IMR-90 (cell line): Measurements from ENCODE around the gene CYFIP2. TPM values are rescaled to one million over a fixed set of nuclear protein-coding genes. Genes with fewer than 3 reads are reported as not detected.

Experiments
- ATAC-seq: fragments of 200-7000 bp; cut with Tn5 transposase; 2 replicates; pipeline ENCODE4 v1.9.1; 2020; ENCODE audit warnings: low read depth, mild to moderate bottlenecking, moderate library complexity
- BruUV-seq: library from RNA; stranded (reverse); fragments of 400-500 nt; replicated peaks from 2 replicates; lab custom pipeline; 2021; lab: Mats Ljungman, UMichigan
- CTCF ChIA-PET: fragments of 300-600 bp; formaldehyde crosslinking; extraction: SDS; loops from one replicate; lab custom pipeline; 2021; ENCODE audit warnings: antibody characterized with exemption; lab: Yijun Ruan, JAX
- POLR2A ChIA-PET: fragments of 300-600 bp; sonication (Branson Sonifier 250); formaldehyde crosslinking; loops from one replicate; lab custom pipeline; 2022; ENCODE audit warnings: antibody characterized with exemption; ENCODE audit not compliant: unreplicated experiment; lab: Charles Lee
- DNase-seq: peaks from one replicate; pipeline ENCODE4 v3.0.0; 2013
- H2AFZ ChIP-seq: replicated peaks from 2 replicates; pipeline ENCODE3; 2013; ENCODE audit warnings: low read length, mild to moderate bottlenecking; ENCODE audit not compliant: poor library complexity
- H2AK5ac ChIP-seq: 2 replicates; pipeline ENCODE4 v1.6.1; 2013; ENCODE audit warnings: low read depth, low read length, inconsistent platforms
- H2AK9ac ChIP-seq: replicated peaks from 2 replicates; pipeline ENCODE3; 2013; ENCODE audit warnings: mild to moderate bottlenecking, low read depth, low read length, moderate library complexity; ENCODE audit not compliant: poor library complexity
- H2BK120ac ChIP-seq: 2 replicates; pipeline ENCODE4 v1.6.1; 2013; ENCODE audit warnings: low read depth, low read length, inconsistent platforms
- H2BK15ac ChIP-seq: 3 replicates; pipeline ENCODE4 v1.6.1; 2013; ENCODE audit warnings: low read depth, low read length, inconsistent platforms
- H2BK20ac ChIP-seq: 2 replicates; pipeline ENCODE4 v1.6.1; 2013; ENCODE audit warnings: low read depth, mild to moderate bottlenecking, inconsistent platforms, low read length, moderate library complexity
- H2BK5ac ChIP-seq: 2 replicates; pipeline ENCODE4 v1.6.1; 2013; ENCODE audit warnings: mild to moderate bottlenecking, low read depth, low read length, inconsistent platforms; ENCODE audit not compliant: poor library complexity, severe bottlenecking
- H3K14ac ChIP-seq: replicated peaks from 2 replicates; pipeline ENCODE4 v1.6.1; 2013; ENCODE audit warnings: low read depth, low read length, inconsistent platforms
- H3K18ac ChIP-seq: 2 replicates; pipeline ENCODE4 v1.6.1; 2013; ENCODE audit warnings: low read depth, low read length, control low read depth
- H3K23ac ChIP-seq: 2 replicates; pipeline ENCODE4 v1.6.1; 2013; ENCODE audit warnings: low read depth, low read length, inconsistent platforms
- H3K27ac ChIP-seq: 2 replicates; pipeline ENCODE4 v1.5.1; 2013; ENCODE audit warnings: mild to moderate bottlenecking, control low read depth, low read length; ENCODE audit not compliant: insufficient read depth
- H3K27me3 ChIP-seq: 2 replicates; pipeline ENCODE4 v1.6.1; 2013; ENCODE audit warnings: low read length; ENCODE audit not compliant: control insufficient read depth, insufficient read depth
- H3K36me3 ChIP-seq: 2 replicates; pipeline ENCODE4 v1.6.1; 2013; ENCODE audit warnings: low read length, mixed read lengths; ENCODE audit not compliant: control insufficient read depth, insufficient read depth
- H3K4ac ChIP-seq: 2 replicates; pipeline ENCODE4 v1.6.1; 2013; ENCODE audit warnings: low read depth, low read length, inconsistent platforms
- H3K4me1 ChIP-seq: 2 replicates; pipeline ENCODE4 v1.6.1; 2013; ENCODE audit warnings: low read length, mixed read lengths; ENCODE audit not compliant: control insufficient read depth, insufficient read depth
- H3K4me2 ChIP-seq: 2 replicates; pipeline ENCODE4 v1.6.1; 2013; ENCODE audit warnings: low read depth, mild to moderate bottlenecking, control low read depth, low read length, moderate library complexity
- H3K4me3 ChIP-seq: 2 replicates; pipeline ENCODE4 v1.5.1; 2013; ENCODE audit warnings: low read depth, mild to moderate bottlenecking, control low read depth, low read length, moderate library complexity; ENCODE audit not compliant: insufficient read depth
- H3K56ac ChIP-seq: 2 replicates; pipeline ENCODE4 v1.6.1; 2013; ENCODE audit warnings: low read length, inconsistent platforms; ENCODE audit not compliant: insufficient read depth; ENCODE audit errors: extremely low read depth
- H3K79me1 ChIP-seq, 2 experiments: 2 replicates each; pipeline ENCODE4 v1.6.1; 2013; ENCODE audit warnings: low read length in 2 of 2, inconsistent platforms in 1 of 2, low read depth in 1 of 2
- H3K9ac ChIP-seq: 2 replicates; pipeline ENCODE4 v1.6.1; 2013; ENCODE audit warnings: low read depth, low read length, control low read depth
- H3K9me1 ChIP-seq: 2 replicates; pipeline ENCODE4 v1.6.1; 2013; ENCODE audit warnings: low read length, inconsistent platforms; ENCODE audit not compliant: insufficient read depth
- H3K9me3 ChIP-seq: 2 replicates; pipeline ENCODE4 v1.6.1; 2013; ENCODE audit warnings: low read length; ENCODE audit not compliant: control insufficient read depth, insufficient read depth
- H4K20me1 ChIP-seq: 2 replicates; pipeline ENCODE4 v1.6.1; 2013; ENCODE audit warnings: low read length, inconsistent platforms; ENCODE audit not compliant: insufficient read depth
- H4K5ac ChIP-seq: 2 replicates; pipeline ENCODE4 v1.6.1; 2013; ENCODE audit warnings: mild to moderate bottlenecking, low read depth, low read length, control low read depth
- H4K8ac ChIP-seq, 2 experiments: 2 replicates each; pipeline ENCODE4 v1.6.1; 2013; ENCODE audit warnings: low read depth in 2 of 2, low read length in 2 of 2, control low read depth in 1 of 2, inconsistent platforms in 1 of 2
- H4K91ac ChIP-seq: 2 replicates; pipeline ENCODE4 v1.6.1; 2013; ENCODE audit warnings: low read depth, low read length, inconsistent platforms; ENCODE audit not compliant: insufficient read depth
- BHLHE40 ChIP-seq: fragments of 150-350 bp; IDR thresholded peaks from 2 replicates; pipeline ENCODE4 v1.6.1; 2016; ENCODE audit warnings: mild to moderate bottlenecking, low read depth, low read length
- FOS ChIP-seq: fragments of 150-350 bp; IDR thresholded peaks from 2 replicates; pipeline ENCODE4 v1.6.1; 2016; ENCODE audit warnings: low read depth, low read length
- MAFK ChIP-seq: IDR thresholded peaks from 2 replicates; pipeline ENCODE4 v1.6.1; 2012; ENCODE audit warnings: low read depth, low read length, improper control_type of control experiment
- USF2 ChIP-seq: fragments of 150-350 bp; IDR thresholded peaks from 2 replicates; pipeline ENCODE4 v1.6.1; 2017; ENCODE audit warnings: mild to moderate bottlenecking, antibody characterized with exemption, low read length, low read depth
- WGBS, 2 experiments: methylation state at CpG; one replicate each; pipeline versions ENCODE4 v1.1.5 to v1.1.7; 2013; ENCODE audit warnings: missing lambda C conversion rate in 2 of 2; ENCODE audit not compliant: insufficient read length in 1 of 2; ENCODE audit errors: extremely low coverage in 2 of 2; 5-methylcytosine and 5-hydroxymethylcytosine counted together
- dilution Hi-C: fragments of 300-500 bp; cut with HindIII; formaldehyde crosslinking; loops from one replicate; pipeline ENCODE4 v1.14.3; 2018; ENCODE audit warnings: low sequenced_read_pairs; ENCODE audit not compliant: unreplicated experiment
- in situ Hi-C: fragments of 300-500 bp; cut with MboI; formaldehyde crosslinking; loops from 3 replicates; pipeline ENCODE4 v1.14.3; 2019; ENCODE audit warnings: low sequenced_read_pairs, inconsistent platforms, mixed read lengths
- intact Hi-C: fragments of 100-400 bp; cut with micrococcal nuclease; formaldehyde crosslinking; loops from 2 replicates; pipeline ENCODE4 v1.10.0; 2022
- polyA plus RNA-seq, 3 experiments: library from polyadenylated mRNA; depleted of rRNA; stranded (reverse); fragments of >200 nt; gene quantifications; 2 replicates each; pipeline ENCODE4 v1.2.3, GENCODE V29; 2012; ENCODE audit warnings: low replicate concordance in 1 of 3
- total RNA-seq: library from RNA; depleted of rRNA; stranded (reverse); fragments of >200 nt; gene quantifications from 2 replicates; pipeline ENCODE4 v1.2.3, GENCODE V29; 2012
- TF ChIP-seq, protein P1 (sequence below): conservative IDR thresholded peaks from 2 replicates; pipeline ENCODE4 v1.5.1; 2012; ENCODE audit warnings: mild to moderate bottlenecking, low read depth, low read length, improper control_type of control experiment
- TF ChIP-seq, protein P2 (sequence below): fragments of 150-350 bp; IDR thresholded peaks from 2 replicates; pipeline ENCODE4 v1.6.1; 2016; ENCODE audit warnings: low read depth, mild to moderate bottlenecking, low read length, moderate library complexity, borderline replicate concordance

CYFIP2 gene
- total and polyA plus RNA-seq, 2 of the 4 experiments (the other 2 are of a cell fraction), result 6.8 to 13.4 TPM

GRCh38 chr5:157322581-157322980 lies 56.7 kb downstream of the CYFIP2 start:
- H3K27ac ChIP-seq, result no peak overlapping the region
- no peaks in the 10 kb centered on the region for H3K4me1 ChIP-seq
- no peak overlapping the region for H2BK120ac ChIP-seq
- no peak overlapping the region for H3K9ac ChIP-seq
- no peak overlapping the region for H3K4me2 ChIP-seq
- intact Hi-C loops (no loop called here), dilution Hi-C loops (no loop called here), in situ Hi-C loops (loop anchor here (10.0 kb wide), 1 partner anchor 412 kb away; the partner anchor contains the start of gene THG1L)
- ATAC-seq (no peak), DNase-seq (no peak)
- H3K79me1 ChIP-seq, result no peaks in the 10 kb centered on the region
- H4K20me1 ChIP-seq, result no peaks in the 10 kb centered on the region
- no peak overlapping the region for H3K14ac ChIP-seq
- no peak overlapping the region for H2AK5ac ChIP-seq
- H3K36me3 ChIP-seq, result no peaks in the 10 kb centered on the region
- H3K9me3 ChIP-seq, result no peaks in the 10 kb centered on the region
- H3K18ac ChIP-seq, result no peak overlapping the region
- H3K4ac ChIP-seq, result no peak overlapping the region
- BruUV-seq, result no TSS peak
- H2AK9ac ChIP-seq, result no peak overlapping the region
- no peak overlapping the region for H3K56ac ChIP-seq
- no peaks in the 10 kb centered on the region for H3K9me1 ChIP-seq
- TF ChIP-seq BHLHE40 (no peak), FOS (no peak), USF2 (no peak), MAFK (no peak)
- TF ChIP-seq, protein P1, sequence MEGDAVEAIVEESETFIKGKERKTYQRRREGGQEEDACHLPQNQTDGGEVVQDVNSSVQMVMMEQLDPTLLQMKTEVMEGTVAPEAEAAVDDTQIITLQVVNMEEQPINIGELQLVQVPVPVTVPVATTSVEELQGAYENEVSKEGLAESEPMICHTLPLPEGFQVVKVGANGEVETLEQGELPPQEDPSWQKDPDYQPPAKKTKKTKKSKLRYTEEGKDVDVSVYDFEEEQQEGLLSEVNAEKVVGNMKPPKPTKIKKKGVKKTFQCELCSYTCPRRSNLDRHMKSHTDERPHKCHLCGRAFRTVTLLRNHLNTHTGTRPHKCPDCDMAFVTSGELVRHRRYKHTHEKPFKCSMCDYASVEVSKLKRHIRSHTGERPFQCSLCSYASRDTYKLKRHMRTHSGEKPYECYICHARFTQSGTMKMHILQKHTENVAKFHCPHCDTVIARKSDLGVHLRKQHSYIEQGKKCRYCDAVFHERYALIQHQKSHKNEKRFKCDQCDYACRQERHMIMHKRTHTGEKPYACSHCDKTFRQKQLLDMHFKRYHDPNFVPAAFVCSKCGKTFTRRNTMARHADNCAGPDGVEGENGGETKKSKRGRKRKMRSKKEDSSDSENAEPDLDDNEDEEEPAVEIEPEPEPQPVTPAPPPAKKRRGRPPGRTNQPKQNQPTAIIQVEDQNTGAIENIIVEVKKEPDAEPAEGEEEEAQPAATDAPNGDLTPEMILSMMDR, result no peak
- TF ChIP-seq, protein P2, sequence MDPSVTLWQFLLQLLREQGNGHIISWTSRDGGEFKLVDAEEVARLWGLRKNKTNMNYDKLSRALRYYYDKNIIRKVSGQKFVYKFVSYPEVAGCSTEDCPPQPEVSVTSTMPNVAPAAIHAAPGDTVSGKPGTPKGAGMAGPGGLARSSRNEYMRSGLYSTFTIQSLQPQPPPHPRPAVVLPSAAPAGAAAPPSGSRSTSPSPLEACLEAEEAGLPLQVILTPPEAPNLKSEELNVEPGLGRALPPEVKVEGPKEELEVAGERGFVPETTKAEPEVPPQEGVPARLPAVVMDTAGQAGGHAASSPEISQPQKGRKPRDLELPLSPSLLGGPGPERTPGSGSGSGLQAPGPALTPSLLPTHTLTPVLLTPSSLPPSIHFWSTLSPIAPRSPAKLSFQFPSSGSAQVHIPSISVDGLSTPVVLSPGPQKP, result no peak
- H3K4me3 ChIP-seq, result no peak overlapping the region
- ChIA-PET POLR2A (no interaction called here), CTCF (no interaction called here)
- H3K27me3 ChIP-seq, result no peaks in the 10 kb centered on the region; the same call in 1 of the 2 replicates
- no peak overlapping the region for H2BK15ac ChIP-seq
- no peak overlapping the region for H4K91ac ChIP-seq
- H4K5ac ChIP-seq, result no peak overlapping the region
- H4K8ac ChIP-seq, result no peak overlapping the region
- H2BK20ac ChIP-seq, result no peak overlapping the region
- H3K23ac ChIP-seq, result no peak overlapping the region
- no peak overlapping the region for H2BK5ac ChIP-seq
- no CpG with 5 or more reads among the region's 13 CpGs for WGBS, 2 experiments
- H2AFZ ChIP-seq, result no peak overlapping the region
